Bronchial epithelial cell (primary cell): ENCODE data around the gene KLF7. TPM values are rescaled to one million over a fixed set of nuclear protein-coding genes. Genes with fewer than 3 reads are reported as not detected.

Experiments used
- DNase-seq: peaks from one replicate; pipeline ENCODE4 v3.0.0-alpha.2; 2010; ENCODE audit warnings: low read depth
- FAIRE-seq: peaks from 2 replicates; lab custom pipeline; 2011; peaks lifted over from hg19 to GRCh38; lab: Jason Lieb, UNC
- H3K27me3 ChIP-seq: 2 replicates; pipeline ENCODE4 v1.5.1; 2011; ENCODE audit warnings: low read length; ENCODE audit not compliant: control insufficient read depth, insufficient read depth
- H3K36me3 ChIP-seq: 2 replicates; pipeline ENCODE4 v1.5.1; 2011; ENCODE audit warnings: low read length; ENCODE audit not compliant: control insufficient read depth, insufficient read depth
- H3K4me3 ChIP-seq: 2 replicates; pipeline ENCODE4 v1.5.1; 2011; ENCODE audit warnings: mild to moderate bottlenecking, low read depth, low read length, control low read depth
- total RNA-seq: library from RNA; depleted of rRNA; stranded (reverse); fragments of >200 nt; gene quantifications from 2 replicates; pipeline ENCODE4 v1.2.1, GENCODE V29; 2014
- TF ChIP-seq, protein P1 (sequence below): IDR thresholded peaks from 2 replicates; pipeline ENCODE4 v1.5.1; 2011; ENCODE audit warnings: mild to moderate bottlenecking, moderate library complexity, low read length, control low read depth, inconsistent platforms; ENCODE audit not compliant: insufficient read depth, severe bottlenecking

Gene KLF7
- total RNA-seq, 1 donor from 2014 or later: 40.5 TPM

DNA sequence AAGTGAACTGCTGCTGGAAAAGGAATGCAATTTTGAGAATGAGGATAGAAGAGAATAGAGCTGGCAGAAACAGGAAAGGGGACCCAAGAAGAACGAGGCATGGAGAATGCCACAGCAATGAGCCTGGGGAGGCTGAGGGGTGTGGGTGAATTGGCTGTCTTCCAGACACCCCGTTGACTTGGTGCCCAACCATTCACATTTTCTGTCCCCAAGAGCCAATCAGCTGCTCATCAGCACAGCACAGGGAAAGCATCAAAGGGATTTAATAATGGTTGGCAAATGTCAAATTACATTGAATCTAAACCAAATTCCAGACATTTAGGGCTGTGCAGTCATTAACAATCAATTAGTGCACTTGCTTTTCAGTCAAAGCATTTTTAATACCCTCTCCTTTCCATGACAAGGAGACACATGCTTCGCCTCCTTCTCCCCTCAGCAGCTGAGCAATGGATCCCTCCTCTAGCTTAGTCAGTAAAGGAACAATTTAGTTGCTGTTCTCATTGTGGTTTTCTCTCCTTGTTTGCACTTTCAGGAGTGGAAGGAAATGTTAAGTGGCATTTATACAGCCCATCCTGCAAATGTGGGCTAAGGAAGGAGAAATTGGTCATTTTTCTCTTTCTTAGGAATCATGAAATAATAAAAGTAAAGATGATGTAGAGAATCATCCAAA is 98.8 kb downstream of the KLF7 start:
- H3K27me3 ChIP-seq: no peaks in the 10 kb centered on the region
- TF ChIP-seq, protein P1, sequence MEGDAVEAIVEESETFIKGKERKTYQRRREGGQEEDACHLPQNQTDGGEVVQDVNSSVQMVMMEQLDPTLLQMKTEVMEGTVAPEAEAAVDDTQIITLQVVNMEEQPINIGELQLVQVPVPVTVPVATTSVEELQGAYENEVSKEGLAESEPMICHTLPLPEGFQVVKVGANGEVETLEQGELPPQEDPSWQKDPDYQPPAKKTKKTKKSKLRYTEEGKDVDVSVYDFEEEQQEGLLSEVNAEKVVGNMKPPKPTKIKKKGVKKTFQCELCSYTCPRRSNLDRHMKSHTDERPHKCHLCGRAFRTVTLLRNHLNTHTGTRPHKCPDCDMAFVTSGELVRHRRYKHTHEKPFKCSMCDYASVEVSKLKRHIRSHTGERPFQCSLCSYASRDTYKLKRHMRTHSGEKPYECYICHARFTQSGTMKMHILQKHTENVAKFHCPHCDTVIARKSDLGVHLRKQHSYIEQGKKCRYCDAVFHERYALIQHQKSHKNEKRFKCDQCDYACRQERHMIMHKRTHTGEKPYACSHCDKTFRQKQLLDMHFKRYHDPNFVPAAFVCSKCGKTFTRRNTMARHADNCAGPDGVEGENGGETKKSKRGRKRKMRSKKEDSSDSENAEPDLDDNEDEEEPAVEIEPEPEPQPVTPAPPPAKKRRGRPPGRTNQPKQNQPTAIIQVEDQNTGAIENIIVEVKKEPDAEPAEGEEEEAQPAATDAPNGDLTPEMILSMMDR: no peak
- DNase-seq (no peak), FAIRE-seq (no peak)
- H3K36me3 ChIP-seq: no peaks in the 10 kb centered on the region
- H3K4me3 ChIP-seq: no peak overlapping the region

DNA sequence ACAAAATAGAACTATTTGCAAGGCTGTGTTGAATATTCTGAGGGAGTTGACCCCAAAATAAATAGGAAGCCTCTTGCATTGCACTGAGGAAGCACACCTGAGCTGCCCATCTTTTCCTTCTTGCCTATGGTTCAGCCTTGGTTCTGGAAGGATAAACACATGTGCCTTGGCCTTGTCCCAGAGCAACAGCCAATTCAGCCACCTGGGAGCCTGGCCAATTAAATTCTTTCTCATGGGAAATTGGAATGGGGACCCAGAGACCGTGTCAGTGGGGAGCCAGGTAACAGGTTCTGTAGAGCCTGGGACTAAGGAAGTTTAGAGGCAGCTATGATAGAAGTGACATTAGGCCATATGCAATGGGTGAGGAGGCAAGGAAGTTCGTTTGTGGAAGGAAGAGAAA is 99.6 kb downstream of the KLF7 start:
- TF ChIP-seq, protein P1: no peak
- no peak for DNase-seq
- no peaks in the 10 kb centered on the region for H3K27me3 ChIP-seq
- no peak for FAIRE-seq
- no peak overlapping the region for H3K4me3 ChIP-seq
- H3K36me3 ChIP-seq: no peaks in the 10 kb centered on the region

DNA sequence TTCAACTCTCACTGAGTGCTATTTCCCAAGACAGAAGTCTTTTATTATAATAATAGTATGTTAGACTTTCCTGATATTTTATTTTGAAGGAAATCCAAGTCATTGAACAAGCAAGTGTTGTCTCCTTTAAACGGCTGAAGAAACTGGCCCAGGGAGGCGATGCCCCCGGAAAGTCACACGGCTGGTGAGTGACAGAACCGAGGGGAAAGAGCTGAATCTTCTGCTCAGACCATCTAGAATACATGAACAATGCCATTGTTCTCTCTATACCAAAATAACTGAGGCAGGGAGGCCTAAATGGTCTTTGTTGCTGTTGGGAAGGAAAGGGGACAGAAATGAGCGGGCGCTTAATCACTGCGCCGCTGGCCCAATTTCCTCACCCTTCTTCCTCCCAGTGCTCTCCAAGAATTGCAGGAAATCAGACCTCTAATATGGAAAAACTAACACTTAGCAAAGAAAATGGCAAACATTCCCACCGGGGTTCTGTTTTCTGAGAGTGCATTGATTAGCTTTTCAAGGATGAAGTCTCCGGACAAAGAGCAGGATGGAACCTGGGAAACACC is 101.5 kb downstream of the KLF7 start:
- Histone ChIP-seq H3K4me3 (no peak overlapping the region), H3K27me3 (no peaks in the 10 kb centered on the region), H3K36me3 (no peaks in the 10 kb centered on the region)
- TF ChIP-seq, protein P1: no peak
- no peak for FAIRE-seq
- no peak for DNase-seq

DNA sequence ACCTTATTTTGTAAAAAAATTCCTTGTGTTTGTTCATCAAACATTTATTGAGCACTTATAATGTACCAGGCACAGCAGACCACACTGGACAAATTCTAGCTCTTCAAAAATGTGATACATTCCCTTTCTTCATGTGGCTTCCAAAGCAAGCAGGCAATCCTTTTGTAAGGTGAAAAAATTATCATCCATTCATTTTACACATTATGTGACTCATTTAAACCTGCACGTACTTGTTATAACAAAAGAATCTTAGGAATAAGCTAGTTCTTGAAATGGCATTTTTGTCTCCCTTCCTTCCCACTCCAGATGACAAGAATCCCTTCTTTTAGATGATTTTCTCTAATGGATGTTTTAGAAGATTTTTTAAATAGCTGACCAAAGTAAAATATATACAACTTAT is 104.6 kb downstream of the KLF7 start:
- DNase-seq (peak; percentile 90), FAIRE-seq (no peak)
- Histone ChIP-seq H3K4me3 (no peak overlapping the region), H3K27me3 (no peaks in the 10 kb centered on the region), H3K36me3 (no peaks in the 10 kb centered on the region)
- TF ChIP-seq, protein P1: no peak

DNA sequence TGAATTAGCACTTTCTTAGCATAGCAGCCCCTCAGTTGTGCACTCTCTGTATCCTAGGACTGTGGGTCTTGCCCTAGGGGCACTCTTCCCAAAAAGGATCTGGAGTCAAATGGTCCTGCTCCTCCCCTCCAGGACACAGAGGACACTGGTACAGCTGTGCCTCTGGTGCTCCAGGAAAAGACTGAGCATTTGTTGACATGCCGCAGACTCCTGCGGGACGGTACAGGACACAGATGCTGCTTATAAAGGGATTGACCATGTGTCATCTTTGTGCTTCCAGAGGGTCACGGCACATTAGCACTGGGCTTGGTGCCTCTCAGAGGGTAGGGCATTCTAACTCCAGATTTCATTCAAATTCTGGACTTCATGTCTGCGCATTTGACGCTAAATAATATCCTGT is 110.5 kb downstream of the KLF7 start:
- FAIRE-seq (no peak), DNase-seq (no peak)
- Histone ChIP-seq H3K36me3 (no peaks in the 10 kb centered on the region), H3K27me3 (no peaks in the 10 kb centered on the region), H3K4me3 (no peak overlapping the region)
- TF ChIP-seq, protein P1: no peak
